ENCODE results near the gene AHI1. TPM values are rescaled to one million over a fixed set of nuclear protein-coding genes. Genes with fewer than 3 reads are reported as not detected.

The AHI1 gene
- total and polyA plus RNA-seq, 2 donors = 8.3 to 101 TPM

DNA sequence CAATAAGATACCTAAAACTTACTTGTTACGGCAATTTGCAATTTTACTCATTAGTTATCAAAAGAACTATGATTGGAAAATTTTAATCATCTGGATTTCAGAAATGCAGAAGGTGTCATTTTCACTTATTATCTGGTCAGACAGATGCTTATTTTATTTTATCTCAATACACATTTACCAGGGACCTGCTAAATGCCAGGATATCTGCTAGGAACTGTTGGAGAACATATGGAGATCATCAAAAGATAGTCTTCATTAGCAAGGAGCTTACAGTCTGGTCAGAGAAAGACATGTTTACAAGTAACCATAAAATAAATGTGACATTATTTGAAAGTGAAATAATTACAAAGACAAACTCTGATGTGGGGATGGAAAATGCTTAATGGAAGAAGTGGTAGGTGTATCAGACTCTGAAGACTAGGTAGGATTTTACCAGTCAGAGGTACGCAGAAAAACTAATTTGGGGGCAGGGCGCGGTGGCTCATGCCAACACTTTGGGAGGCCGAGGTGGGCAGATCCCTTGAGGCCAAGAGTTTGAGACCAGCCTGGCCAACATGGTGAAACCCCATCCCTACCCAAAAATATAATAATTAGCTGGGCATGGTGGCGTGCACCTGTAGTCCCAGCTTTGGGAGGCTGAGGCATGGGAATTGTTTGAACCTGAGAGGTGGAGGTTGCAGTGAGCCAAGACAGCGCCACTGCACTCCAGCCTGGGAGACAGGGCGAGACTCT, 178.6 kb downstream of the AHI1 start:
- WGBS = 89% methylated on average over 8 of the region's 8 CpGs
- H3K27ac ChIP-seq (ENCODE audit: low read depth) = no peak overlapping the region
- no peak overlapping the region for H3K4me3 ChIP-seq (ENCODE audit: low read depth, low read length)
- H3K36me3 ChIP-seq (ENCODE audit: insufficient read depth) = peaks cover 2% of the 10 kb centered on the region
- DNase-seq (ENCODE audit: extremely low spot score) = no peak
- no peaks in the 10 kb centered on the region for H3K4me1 ChIP-seq (ENCODE audit: insufficient read depth)

DNA sequence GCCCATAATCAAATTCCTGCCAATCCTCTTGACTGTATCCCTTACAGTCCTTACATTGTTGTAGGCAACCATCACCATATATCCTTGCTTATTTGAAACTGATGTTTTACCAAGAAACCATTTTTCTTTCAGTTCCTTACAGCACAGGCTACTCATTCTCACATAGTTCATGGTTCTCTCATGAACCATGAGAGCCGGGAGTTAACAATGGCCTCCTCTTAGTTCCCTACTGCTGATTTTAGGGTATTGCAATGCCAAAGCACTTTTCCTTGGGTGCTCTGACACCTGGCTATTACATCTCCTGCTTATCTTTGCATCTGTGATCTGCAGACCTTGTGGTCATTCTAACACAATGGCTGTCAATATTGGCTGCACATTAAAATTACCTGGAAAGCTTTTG, 183.0 kb downstream of the AHI1 start:
- H3K4me1 ChIP-seq (ENCODE audit: insufficient read depth) = no peaks in the 10 kb centered on the region
- H3K4me3 ChIP-seq (ENCODE audit: low read depth, low read length) = no peak overlapping the region
- DNase-seq (ENCODE audit: extremely low spot score) = no peak
- 90% methylated on average over 1 of the region's 1 CpG for WGBS
- H3K36me3 ChIP-seq (ENCODE audit: insufficient read depth) = peaks cover 2% of the 10 kb centered on the region
- no peak overlapping the region for H3K27ac ChIP-seq (ENCODE audit: low read depth)

DNA sequence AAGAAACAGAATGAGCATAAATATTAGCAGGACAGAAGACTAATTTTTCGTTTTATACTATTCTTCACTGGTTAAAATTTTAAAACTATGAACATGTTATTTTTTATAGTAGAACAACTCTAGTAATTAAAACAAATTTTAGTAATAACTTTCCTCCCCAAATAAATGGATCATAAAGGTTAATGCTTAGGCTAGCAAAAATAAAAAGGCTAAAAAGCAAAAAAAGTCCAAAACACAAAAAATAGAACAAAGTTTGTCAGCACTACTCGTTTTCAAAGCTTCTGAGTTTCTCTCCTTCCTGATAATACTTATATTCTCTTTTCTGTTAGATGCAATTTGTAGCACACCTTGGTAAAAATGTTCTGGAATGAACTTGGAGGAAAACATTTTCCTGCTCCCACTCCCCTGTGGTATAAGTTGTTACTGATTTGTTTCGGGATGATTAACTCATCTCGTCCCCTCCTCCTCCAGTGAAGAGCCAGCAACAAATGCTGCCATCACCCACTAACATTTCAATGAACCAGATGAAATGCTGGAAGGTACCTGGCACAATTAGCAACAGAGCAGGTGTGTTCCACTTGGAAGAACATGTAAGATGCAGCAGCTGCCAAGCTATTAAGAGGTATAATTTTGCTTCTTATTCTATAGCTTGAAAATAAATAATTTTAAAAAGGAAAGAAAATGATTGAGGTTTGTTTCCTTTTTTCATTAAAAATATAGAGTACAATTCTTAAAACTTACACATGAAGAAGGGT, 185.9 kb downstream of the AHI1 start:
- DNase-seq (ENCODE audit: extremely low spot score) = no peak
- 82% methylated on average over 4 of the region's 4 CpGs for WGBS
- Histone ChIP-seq H3K27ac (ENCODE audit: low read depth) (no peak overlapping the region), H3K4me1 (ENCODE audit: insufficient read depth) (no peaks in the 10 kb centered on the region), H3K36me3 (ENCODE audit: insufficient read depth) (peaks cover 2% of the 10 kb centered on the region), H3K4me3 (ENCODE audit: low read depth, low read length) (no peak overlapping the region)

DNA sequence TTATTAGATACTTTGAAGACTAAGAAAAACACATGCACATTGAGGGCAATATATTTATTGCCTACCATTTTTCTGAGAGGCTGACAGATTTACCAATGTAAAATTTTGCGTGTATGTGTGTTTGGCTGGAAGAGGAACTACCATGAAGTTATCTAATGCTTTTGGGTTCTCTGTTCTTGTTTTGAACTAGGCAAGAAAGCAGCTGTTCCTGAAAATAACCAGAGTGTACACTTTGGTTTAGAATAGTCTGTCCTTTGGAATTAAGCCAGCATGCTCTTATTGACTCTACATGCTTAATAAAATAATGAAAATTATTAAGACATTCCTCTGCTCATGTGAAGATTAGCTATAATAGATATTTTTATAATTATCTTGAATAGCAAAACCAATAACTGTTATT, 187.2 kb downstream of the AHI1 start:
- WGBS = 39% methylated on average over 1 of the region's 1 CpG
- no peak for DNase-seq (ENCODE audit: extremely low spot score)
- H3K36me3 ChIP-seq (ENCODE audit: insufficient read depth) = no peaks in the 10 kb centered on the region
- no peaks in the 10 kb centered on the region for H3K4me1 ChIP-seq (ENCODE audit: insufficient read depth)
- H3K4me3 ChIP-seq (ENCODE audit: low read depth, low read length) = no peak overlapping the region
- H3K27ac ChIP-seq (ENCODE audit: low read depth) = no peak overlapping the region

DNA sequence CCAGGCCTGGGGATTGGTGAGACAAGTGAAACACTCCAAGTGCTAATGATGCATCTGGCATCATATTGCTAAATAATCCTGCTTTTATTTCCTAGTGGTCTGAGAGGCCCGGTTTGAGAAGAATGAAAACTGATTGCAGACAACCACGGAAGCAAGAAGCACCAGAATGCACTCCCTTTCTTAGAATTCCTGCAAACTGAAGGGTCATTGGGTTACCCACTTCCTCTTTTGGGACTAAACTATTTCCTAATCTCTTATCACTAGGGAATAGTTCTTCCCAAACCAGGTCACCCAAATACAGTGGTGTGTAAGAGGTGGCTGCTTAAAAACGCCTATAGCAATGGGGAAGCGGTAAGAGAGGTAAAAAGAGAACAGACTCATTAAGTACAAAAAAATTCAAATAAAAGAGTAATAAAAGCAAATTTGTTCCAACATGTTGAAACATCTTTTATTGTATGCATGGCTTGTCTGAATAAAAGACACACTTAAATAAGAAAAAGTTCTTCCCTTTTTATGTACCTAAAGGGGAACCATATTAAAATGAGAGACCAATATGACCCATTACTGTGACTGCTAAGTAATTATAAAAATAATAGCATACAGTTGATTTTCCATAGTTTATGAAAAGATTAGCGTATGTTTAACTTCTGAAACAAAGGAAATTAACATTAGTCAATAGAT, 190.7 kb downstream of the AHI1 start:
- Histone ChIP-seq H3K4me3 (ENCODE audit: low read depth, low read length) (no peak overlapping the region), H3K36me3 (ENCODE audit: insufficient read depth) (peaks cover 2% of the 10 kb centered on the region), H3K27ac (ENCODE audit: low read depth) (no peak overlapping the region), H3K4me1 (ENCODE audit: insufficient read depth) (no peaks in the 10 kb centered on the region)
- DNase-seq (ENCODE audit: extremely low spot score) = no peak
- WGBS = 79% methylated on average over 5 of the region's 5 CpGs

DNA sequence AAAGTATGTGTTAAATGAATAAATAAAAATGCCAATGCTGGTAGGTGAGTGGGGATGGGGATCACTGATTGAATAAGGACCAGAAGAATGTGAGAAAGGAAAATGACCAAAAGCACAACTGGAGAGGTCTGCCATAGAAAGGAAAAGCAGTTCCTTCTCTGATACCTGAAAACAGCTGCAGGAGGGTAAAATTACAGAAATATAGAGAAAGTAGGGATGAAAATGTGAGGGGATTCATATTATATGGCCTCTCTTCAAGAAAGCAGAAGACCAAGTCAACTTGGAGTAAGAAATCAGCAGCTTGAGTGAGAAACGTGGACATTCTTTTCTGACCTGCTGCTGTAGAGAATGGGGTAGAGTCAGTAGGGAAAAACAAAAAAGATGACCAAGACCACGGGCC, 191.4 kb downstream of the AHI1 start:
- DNase-seq (ENCODE audit: extremely low spot score) = no peak
- Histone ChIP-seq H3K27ac (ENCODE audit: low read depth) (no peak overlapping the region), H3K4me1 (ENCODE audit: insufficient read depth) (no peaks in the 10 kb centered on the region), H3K36me3 (ENCODE audit: insufficient read depth) (peaks cover 2% of the 10 kb centered on the region), H3K4me3 (ENCODE audit: low read depth, low read length) (no peak overlapping the region)
- 84% methylated on average over 2 of the region's 2 CpGs for WGBS

DNA sequence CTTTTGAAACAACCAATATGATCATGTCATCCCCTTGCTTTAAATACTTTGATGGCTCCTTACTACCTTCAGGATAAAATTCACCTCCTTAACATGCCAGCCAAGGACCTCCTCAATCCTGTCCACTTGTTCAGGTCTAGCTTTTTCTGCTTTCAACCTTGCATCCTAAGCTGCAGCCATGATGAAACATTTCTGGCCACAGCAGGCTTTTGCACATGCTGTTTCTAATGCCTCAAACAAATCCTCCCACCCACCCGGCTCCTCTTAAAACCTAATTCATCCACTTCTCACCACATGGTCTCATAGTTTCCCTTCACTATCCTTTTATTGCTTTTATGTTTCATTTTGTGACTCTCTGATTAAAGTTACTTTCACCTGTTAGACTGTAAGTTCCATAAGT, 191.9 kb downstream of the AHI1 start:
- Histone ChIP-seq H3K27ac (ENCODE audit: low read depth) (no peak overlapping the region), H3K4me1 (ENCODE audit: insufficient read depth) (no peaks in the 10 kb centered on the region), H3K36me3 (ENCODE audit: insufficient read depth) (peaks cover 2% of the 10 kb centered on the region), H3K4me3 (ENCODE audit: low read depth, low read length) (no peak overlapping the region)
- DNase-seq (ENCODE audit: extremely low spot score) = no peak
- whole genome bisulfite sequencing = 93% methylated on average over 1 of the region's 1 CpG

DNA sequence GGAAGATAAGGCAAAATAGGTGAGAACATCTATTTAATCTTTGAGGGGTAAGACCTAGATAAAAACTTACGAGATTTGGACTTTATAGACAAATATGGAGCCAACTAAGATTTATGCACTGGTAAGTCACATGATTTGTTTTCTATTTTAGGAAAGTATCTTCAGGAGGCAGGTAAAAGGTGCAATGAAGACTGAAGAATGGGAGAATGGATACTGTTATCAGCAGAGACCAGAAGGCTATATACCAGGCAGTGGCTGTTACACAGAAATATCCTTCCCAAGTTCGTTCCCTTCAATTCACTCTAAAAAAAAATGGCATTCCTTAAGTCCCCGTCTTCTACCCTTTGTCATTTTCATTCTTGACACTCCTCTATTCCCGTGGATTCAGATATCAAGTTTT, 192.7 kb downstream of the AHI1 start:
- Histone ChIP-seq H3K4me3 (ENCODE audit: low read depth, low read length) (no peak overlapping the region), H3K27ac (ENCODE audit: low read depth) (no peak overlapping the region), H3K4me1 (ENCODE audit: insufficient read depth) (no peaks in the 10 kb centered on the region), H3K36me3 (ENCODE audit: insufficient read depth) (peaks cover 2% of the 10 kb centered on the region)
- 92% methylated on average over 4 of the region's 4 CpGs for WGBS
- no peak for DNase-seq (ENCODE audit: extremely low spot score)

DNA sequence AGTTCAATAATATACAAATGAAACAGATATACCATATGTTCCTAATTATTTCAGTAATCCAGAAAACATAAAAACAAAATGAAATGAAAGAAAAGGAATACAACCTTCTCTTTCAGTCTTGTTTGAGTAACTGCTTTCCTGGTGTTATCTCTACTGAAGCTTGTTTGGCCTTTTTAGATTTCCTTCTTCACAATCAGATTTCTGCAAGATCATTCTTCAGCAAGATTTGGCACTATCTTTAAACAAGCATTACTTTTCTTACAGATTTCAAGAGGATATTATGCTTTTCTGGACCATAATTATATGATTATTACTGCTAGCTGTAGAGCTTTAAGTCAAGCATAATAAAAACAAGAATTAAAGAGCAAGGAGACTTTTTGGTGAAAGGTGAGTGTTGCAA, 196.2 kb downstream of the AHI1 start:
- no peaks in the 10 kb centered on the region for H3K4me1 ChIP-seq (ENCODE audit: insufficient read depth)
- DNase-seq (ENCODE audit: extremely low spot score) = no peak
- peaks cover 2% of the 10 kb centered on the region for H3K36me3 ChIP-seq (ENCODE audit: insufficient read depth)
- no peak overlapping the region for H3K4me3 ChIP-seq (ENCODE audit: low read depth, low read length)
- H3K27ac ChIP-seq (ENCODE audit: low read depth) = no peak overlapping the region

DNA sequence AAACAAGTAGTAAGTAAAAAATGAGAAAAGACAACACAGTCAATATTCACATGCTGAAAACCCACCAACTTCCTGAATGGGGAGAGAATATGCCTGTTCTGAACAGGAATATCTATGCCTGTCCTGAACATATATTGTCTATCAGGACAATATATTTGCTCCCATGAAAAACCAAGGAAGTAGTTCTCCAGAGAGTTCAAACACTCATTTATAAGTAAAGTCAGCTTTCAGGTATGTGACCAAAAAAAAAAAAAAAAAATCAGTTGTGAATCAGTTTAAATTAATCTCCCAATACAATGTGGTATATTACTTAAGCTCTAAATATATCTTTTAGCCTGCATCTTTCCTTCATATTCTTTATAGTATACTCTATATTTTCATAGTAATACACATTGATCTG, 197.0 kb downstream of the AHI1 start:
- no peak for DNase-seq (ENCODE audit: extremely low spot score)
- Histone ChIP-seq H3K4me3 (ENCODE audit: low read depth, low read length) (no peak overlapping the region), H3K27ac (ENCODE audit: low read depth) (no peak overlapping the region), H3K36me3 (ENCODE audit: insufficient read depth) (peaks cover 2% of the 10 kb centered on the region), H3K4me1 (ENCODE audit: insufficient read depth) (no peaks in the 10 kb centered on the region)

DNA sequence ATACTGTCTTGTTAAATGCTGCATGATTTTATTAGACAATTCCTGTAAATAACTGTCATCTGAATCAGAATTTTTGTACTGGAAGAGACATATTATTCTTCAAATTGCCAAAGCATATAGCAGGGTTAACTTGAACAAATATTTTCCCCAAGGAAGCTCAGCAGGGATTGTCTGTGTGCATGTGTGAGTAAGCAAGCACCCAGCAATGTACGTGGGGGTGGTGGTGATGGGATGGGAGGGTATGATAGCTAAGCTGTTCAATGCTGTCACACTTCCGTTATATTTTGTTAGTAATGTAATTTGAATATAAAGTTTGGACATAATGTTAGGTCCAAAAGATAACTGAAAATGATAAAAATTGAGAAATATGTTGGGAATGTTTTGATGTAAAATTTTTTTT, 198.3 kb downstream of the AHI1 start:
- no peak overlapping the region for H3K4me3 ChIP-seq (ENCODE audit: low read depth, low read length)
- no peaks in the 10 kb centered on the region for H3K4me1 ChIP-seq (ENCODE audit: insufficient read depth)
- no peak for DNase-seq (ENCODE audit: extremely low spot score)
- WGBS = 56% methylated on average over 2 of the region's 2 CpGs
- H3K27ac ChIP-seq (ENCODE audit: low read depth) = no peak overlapping the region
- peaks cover 2% of the 10 kb centered on the region for H3K36me3 ChIP-seq (ENCODE audit: insufficient read depth)

DNA sequence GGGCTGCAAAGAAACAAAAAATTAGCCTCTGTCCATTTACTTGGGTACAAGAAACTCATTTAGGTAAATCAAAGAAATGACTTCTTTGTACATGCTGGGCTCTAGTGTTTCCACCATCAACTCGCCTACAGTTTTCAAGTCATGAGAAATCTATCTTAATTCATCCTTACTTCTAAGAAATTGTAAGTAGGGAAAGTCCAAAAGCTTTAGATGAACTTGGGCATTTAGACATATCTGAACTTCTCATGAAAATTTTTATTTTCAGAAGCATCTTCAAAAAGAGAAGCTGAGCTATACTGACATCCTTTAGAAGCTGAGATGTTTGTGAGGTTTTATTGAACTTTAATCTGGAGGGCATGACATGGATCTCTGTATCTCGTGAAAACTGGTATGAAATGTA, 199.1 kb downstream of the AHI1 start:
- DNase-seq (ENCODE audit: extremely low spot score) = no peak
- no peaks in the 10 kb centered on the region for H3K4me1 ChIP-seq (ENCODE audit: insufficient read depth)
- 82% methylated on average over 2 of the region's 2 CpGs for WGBS
- no peak overlapping the region for H3K27ac ChIP-seq (ENCODE audit: low read depth)
- no peak overlapping the region for H3K4me3 ChIP-seq (ENCODE audit: low read depth, low read length)
- H3K36me3 ChIP-seq (ENCODE audit: insufficient read depth) = peaks cover 2% of the 10 kb centered on the region

DNA sequence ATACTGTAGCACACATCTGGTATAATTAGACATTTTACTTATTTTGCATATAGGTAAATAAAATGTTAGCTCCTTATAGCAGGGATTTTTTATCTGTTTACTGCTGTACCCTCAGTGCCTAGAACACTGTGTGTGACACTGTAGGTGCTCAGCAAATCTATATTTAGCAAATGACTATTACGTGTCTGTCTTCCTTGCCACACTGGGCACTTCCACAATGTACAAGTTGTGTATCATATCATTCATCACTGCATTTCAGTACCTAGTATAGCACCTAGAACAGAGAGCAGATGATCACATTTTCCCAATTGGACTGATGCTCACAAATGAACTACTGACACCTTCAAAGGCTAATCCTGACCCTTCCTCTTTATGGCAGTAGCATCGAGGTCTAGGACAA, 200.8 kb downstream of the AHI1 start:
- no peak overlapping the region for H3K27ac ChIP-seq (ENCODE audit: low read depth)
- H3K4me1 ChIP-seq (ENCODE audit: insufficient read depth) = no peaks in the 10 kb centered on the region
- no peak for DNase-seq (ENCODE audit: extremely low spot score)
- H3K36me3 ChIP-seq (ENCODE audit: insufficient read depth) = peaks cover 3% of the 10 kb centered on the region
- no peak overlapping the region for H3K4me3 ChIP-seq (ENCODE audit: low read depth, low read length)
- 88% methylated on average over 2 of the region's 2 CpGs for WGBS

DNA sequence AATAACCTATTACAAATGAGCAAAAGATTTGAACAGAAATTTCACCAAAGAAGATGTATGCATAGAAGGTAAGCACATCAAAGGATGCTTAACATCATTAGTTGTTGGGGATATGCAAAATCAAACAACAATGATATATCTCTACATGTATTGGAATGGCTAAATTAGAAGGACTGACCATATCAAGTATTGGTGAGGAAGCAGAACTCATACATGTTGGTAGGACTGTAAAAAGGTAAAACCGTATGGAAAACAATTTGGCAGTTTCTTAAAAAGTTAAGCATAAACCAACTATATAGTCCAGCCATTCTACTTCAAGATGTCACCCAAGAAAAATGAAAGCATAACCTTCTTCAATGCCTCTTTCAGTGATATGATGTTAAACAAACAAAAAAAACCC, 202.5 kb downstream of the AHI1 start:
- Histone ChIP-seq H3K4me1 (ENCODE audit: insufficient read depth) (no peaks in the 10 kb centered on the region), H3K36me3 (ENCODE audit: insufficient read depth) (peaks cover 3% of the 10 kb centered on the region), H3K27ac (ENCODE audit: low read depth) (no peak overlapping the region), H3K4me3 (ENCODE audit: low read depth, low read length) (no peak overlapping the region)
- WGBS = 91% methylated on average over 1 of the region's 1 CpG
- DNase-seq (ENCODE audit: extremely low spot score) = no peak

All from urinary bladder (tissue), 4 donors.